ENCODE measurements around the gene RIN3.

The RIN3 gene

GRCh38 chr14:92651106-92651757, 137.7 kb downstream of the RIN3 start:
- DNase-seq (ENCODE audit: low spot score) = peak; percentile 49

- DNase-seq (ENCODE audit: low spot score) = no peak
Observed at GRCh38 chr14:92651758-92652406, 138.3 kb downstream of the RIN3 start.

GRCh38 chr14:92652413-92653151, 139.0 kb downstream of the RIN3 start:
- DNase-seq (ENCODE audit: low spot score) = no peak

- DNase-seq (ENCODE audit: low spot score) = no peak
Observed at GRCh38 chr14:92653162-92653651, 139.6 kb downstream of the RIN3 start.

GRCh38 chr14:92654239-92654901, 140.8 kb downstream of the RIN3 start:
- DNase-seq (ENCODE audit: low spot score) = no peak

GRCh38 chr14:92655419-92656201, 142.0 kb downstream of the RIN3 start:
- no peak for DNase-seq (ENCODE audit: low spot score)

GRCh38 chr14:92656306-92657081, 142.9 kb downstream of the RIN3 start:
- DNase-seq (ENCODE audit: low spot score) = no peak

GRCh38 chr14:92657457-92658142, 144.0 kb downstream of the RIN3 start:
- DNase-seq (ENCODE audit: low spot score) = peak; percentile 28

- DNase-seq (ENCODE audit: low spot score) = no peak
Observed at GRCh38 chr14:92658160-92658559, 144.6 kb downstream of the RIN3 start.

GRCh38 chr14:92658684-92659083, 145.1 kb downstream of the RIN3 start:
- no peak for DNase-seq (ENCODE audit: low spot score)

- peak; percentile 62 for DNase-seq (ENCODE audit: low spot score)
Observed at GRCh38 chr14:92659765-92660561, 146.4 kb downstream of the RIN3 start.

- DNase-seq (ENCODE audit: low spot score) = no peak
Observed at GRCh38 chr14:92660571-92660970, 147.0 kb downstream of the RIN3 start.

GRCh38 chr14:92663049-92663448, 149.5 kb downstream of the RIN3 start:
- DNase-seq (ENCODE audit: low spot score) = no peak

- DNase-seq (ENCODE audit: low spot score) = no peak
Observed at GRCh38 chr14:92665661-92666110, 152.1 kb downstream of the RIN3 start.

GRCh38 chr14:92666251-92666650, 152.7 kb downstream of the RIN3 start:
- no peak for DNase-seq (ENCODE audit: low spot score)

- no peak for DNase-seq (ENCODE audit: low spot score)
Observed at GRCh38 chr14:92668276-92668973, 154.8 kb downstream of the RIN3 start.

GRCh38 chr14:92670160-92670559, 156.6 kb downstream of the RIN3 start:
- DNase-seq (ENCODE audit: low spot score) = no peak

GRCh38 chr14:92670643-92671366, 157.2 kb downstream of the RIN3 start:
- DNase-seq (ENCODE audit: low spot score) = no peak
